Measurements from ENCODE around the gene TDRD7.

DNA sequence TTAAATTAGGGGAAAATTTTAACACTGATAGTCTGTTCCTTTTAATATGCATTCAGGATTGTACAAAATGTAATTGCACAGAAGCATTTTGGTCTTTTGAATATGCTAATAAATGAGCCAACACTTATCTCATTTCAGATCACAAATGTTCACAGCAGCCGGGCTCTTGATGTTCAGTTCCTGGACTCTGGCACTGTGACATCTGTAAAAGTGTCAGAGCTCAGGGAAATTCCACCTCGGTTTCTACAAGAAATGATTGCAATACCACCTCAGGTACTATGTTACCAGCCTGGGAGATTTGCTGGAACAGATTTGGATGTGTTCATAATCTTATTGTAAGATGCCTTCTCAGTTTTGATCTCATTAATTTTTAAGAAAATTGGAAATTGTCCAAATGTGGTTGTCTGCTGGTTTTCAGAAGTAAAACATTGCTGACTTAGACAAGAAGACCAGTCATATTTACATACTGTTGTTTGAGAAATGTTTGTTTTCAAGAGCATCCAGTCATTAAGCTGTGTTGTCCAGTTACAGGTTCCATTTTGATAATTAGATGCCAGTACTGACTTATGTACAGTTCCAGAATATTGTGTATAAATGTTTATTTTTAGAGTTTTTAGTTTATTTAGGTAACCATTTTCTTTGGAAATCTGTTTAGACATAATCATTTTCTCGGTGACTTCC, 66.5 kb downstream of the TDRD7 start:
- TF ChIP-seq POLR2A (IDR thresholded peaks at IDR 0.05; ENCODE audit: low read length) (no peak), GATA1 (IDR thresholded peaks at IDR 0.05; ENCODE audit: low read depth, low read length) (no peak)

All from erythroblast (primary cell).